Activated CD8-positive, alpha-beta memory T cell treated with anti-CD3 and anti-CD28 coated beads, Interleukin-2, amount 50 U/mL, for 1 hour (primary cell): ENCODE data around the gene PDZD7.

Source experiments
- DNase-seq: peaks from one replicate; pipeline ENCODE4 v3.0.0-alpha.2; 2020; ENCODE audit errors: extremely low read depth

Gene PDZD7

DNA sequence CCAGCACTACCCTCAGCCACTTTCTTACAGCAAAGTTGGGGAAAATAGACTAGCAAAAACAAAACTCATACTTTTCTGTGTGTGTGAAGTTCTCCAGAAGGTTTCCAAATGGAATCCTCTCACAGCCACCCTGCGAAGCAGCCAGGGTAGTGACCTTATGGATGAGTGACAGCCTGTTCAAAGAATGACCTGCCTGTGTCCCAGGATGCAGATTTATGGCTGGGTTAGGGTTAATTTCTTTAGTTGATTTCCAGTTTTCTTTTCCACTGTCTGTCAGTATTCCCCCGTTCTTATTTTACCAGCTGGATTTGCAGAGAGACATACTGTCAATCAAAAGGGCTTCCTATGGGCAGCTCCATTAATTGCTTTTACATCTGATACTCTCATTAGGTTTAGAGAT, 64.0 kb downstream of the PDZD7 start:
- no peak for DNase-seq

DNA sequence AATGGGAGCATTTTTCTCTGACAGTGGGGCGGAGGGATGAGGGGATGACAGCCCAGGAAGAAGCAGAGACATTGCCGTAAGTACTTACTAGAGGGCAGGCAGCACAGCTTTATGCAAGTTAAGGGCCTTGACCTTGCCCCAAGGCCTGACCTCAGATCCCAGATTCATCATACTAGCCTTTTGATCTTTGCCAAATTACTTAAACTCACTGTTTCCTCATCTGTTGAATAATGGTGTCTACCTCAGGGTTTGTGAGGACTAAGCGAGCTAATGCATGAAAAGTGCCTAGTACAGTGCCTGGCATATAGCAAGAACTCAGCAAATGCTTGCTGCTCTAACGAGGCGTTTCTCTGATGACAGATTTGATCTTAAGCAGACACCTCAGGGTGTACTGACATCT, 65.1 kb downstream of the PDZD7 start:
- no peak for DNase-seq

- DNase-seq = no peak
Observed at GRCh38 chr10:100963826-100964225, 67.1 kb downstream of the PDZD7 start.

GRCh38 chr10:100962351-100963080, 68.4 kb downstream of the PDZD7 start:
- DNase-seq = no peak

- DNase-seq = no peak
Observed at GRCh38 chr10:100960251-100960650, 70.7 kb downstream of the PDZD7 start.
